ENCODE measurements around the gene ZHX3. TPM values are rescaled to one million over a fixed set of nuclear protein-coding genes. Genes with fewer than 3 reads are reported as not detected.

Gene ZHX3
- total RNA-seq, 2 donors from 2014 or later: 10.9 to 11.9 TPM

DNA sequence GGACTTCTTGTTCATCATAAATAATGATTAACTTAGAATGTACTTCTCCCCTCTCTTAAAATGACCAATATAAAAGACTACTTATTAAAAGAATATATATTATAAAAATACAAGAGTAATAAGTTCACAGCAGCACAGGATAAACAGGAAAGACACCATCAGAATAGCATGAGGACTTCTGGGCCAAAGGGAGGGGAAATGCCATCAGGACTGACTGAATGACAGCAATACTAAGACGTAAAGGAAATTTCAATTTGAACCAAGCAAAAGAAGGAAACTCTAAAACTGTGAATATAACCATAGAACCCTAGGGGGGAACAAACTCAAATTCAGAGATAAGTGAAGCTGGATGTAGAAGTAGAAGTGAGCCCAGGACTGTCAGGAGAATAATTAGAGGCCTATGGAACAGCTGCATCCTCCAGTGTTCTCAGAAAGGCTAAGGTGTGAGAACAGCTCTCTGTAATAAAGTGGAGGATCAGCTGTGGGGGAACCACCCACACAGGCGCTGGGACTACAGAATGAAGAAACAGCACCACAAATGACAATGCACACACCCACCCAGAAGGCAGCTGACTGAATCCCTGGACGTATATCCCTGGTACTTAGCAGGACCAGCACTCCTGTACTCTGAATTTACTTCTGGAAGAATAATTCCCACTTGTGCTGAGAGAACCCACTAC, 37.8 kb downstream of the ZHX3 start:
- intact Hi-C loops (cut with DNase I): no loop called here
- Histone ChIP-seq H3K9me3 (no peaks in the 10 kb centered on the region), H3K27me3 (no peaks in the 10 kb centered on the region), H3K27ac (no peak overlapping the region), H3K36me3 (replicated peaks in 1 of 2; ENCODE audit: insufficient read depth in 1 of 2, low read depth in 2 of 2) (no peaks in the 10 kb centered on the region), H3K4me1 (peaks cover 19% of the 10 kb centered on the region), H3K4me3 (no peak overlapping the region)
- DNase-seq (no peak), ATAC-seq (no peak)
- no peak for TF ChIP-seq POLR2A (IDR thresholded peaks at IDR 0.05)
- TF ChIP-seq, protein P1, sequence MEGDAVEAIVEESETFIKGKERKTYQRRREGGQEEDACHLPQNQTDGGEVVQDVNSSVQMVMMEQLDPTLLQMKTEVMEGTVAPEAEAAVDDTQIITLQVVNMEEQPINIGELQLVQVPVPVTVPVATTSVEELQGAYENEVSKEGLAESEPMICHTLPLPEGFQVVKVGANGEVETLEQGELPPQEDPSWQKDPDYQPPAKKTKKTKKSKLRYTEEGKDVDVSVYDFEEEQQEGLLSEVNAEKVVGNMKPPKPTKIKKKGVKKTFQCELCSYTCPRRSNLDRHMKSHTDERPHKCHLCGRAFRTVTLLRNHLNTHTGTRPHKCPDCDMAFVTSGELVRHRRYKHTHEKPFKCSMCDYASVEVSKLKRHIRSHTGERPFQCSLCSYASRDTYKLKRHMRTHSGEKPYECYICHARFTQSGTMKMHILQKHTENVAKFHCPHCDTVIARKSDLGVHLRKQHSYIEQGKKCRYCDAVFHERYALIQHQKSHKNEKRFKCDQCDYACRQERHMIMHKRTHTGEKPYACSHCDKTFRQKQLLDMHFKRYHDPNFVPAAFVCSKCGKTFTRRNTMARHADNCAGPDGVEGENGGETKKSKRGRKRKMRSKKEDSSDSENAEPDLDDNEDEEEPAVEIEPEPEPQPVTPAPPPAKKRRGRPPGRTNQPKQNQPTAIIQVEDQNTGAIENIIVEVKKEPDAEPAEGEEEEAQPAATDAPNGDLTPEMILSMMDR (IDR thresholded peaks at IDR 0.05): no peak
- 62 to 78% methylated on average over 3 of the region's 3 CpGs for WGBS, 2 donors

DNA sequence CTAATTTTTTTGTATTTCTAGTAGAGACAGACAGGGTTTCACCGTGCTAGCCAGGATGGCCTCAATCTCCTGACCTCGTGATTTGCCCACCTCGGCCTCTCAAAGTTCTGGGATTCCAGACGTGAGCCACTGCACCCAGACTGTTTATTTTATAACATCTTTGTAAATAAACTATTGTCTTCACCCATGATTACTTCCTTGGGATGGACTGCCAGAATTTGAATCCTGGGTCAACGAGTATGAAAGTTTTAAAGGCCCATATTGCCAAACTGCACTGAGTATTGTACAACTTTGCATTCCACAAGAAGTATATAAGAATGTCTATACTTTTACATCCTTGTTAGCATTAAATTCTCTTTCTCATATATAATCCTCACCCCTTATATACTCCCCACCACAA, 38.6 kb downstream of the ZHX3 start:
- 85 to 86% methylated on average over 5 of the region's 5 CpGs for WGBS, 2 donors
- Histone ChIP-seq H3K36me3 (replicated peaks in 1 of 2; ENCODE audit: insufficient read depth in 1 of 2, low read depth in 2 of 2) (no peaks in the 10 kb centered on the region), H3K4me1 (peaks cover 26% of the 10 kb centered on the region), H3K27me3 (no peaks in the 10 kb centered on the region), H3K9me3 (no peaks in the 10 kb centered on the region), H3K4me3 (no peak overlapping the region), H3K27ac (no peak overlapping the region)
- no peak for TF ChIP-seq POLR2A (IDR thresholded peaks at IDR 0.05)
- TF ChIP-seq, protein P1 (IDR thresholded peaks at IDR 0.05): no peak
- DNase-seq: no peak
- intact Hi-C loops (cut with DNase I): no loop called here
- no peak for ATAC-seq

DNA sequence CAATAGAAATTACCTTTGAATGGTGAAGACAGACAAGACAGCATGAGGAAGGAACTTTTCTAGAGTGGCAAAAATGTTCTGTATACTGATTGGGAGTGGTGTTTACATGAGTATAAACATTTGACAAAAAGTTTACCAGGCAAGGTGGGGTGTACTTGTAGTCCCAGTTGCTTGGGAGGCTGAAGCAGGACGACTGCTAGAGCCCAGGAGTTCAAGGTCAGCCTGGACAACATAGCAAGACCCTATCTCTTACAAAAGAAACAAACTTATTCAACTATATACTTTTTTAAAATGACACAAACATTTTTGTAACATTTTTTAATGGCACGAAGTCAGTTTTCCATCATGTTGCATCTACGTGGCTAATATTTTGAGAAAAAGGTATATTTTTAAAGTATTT, 40.5 kb downstream of the ZHX3 start:
- intact Hi-C loops (cut with DNase I): no loop called here
- Histone ChIP-seq H3K36me3 (replicated peaks in 1 of 2; ENCODE audit: insufficient read depth in 1 of 2, low read depth in 2 of 2) (no peaks in the 10 kb centered on the region), H3K4me1 (peaks cover 28% of the 10 kb centered on the region), H3K27ac (no peak overlapping the region), H3K4me3 (no peak overlapping the region), H3K27me3 (no peaks in the 10 kb centered on the region), H3K9me3 (no peaks in the 10 kb centered on the region)
- ATAC-seq (no peak), DNase-seq (no peak)
- no peak for TF ChIP-seq POLR2A (IDR thresholded peaks at IDR 0.05)
- TF ChIP-seq, protein P1 (IDR thresholded peaks at IDR 0.05): no peak
- WGBS, 2 donors: 78 to 79% methylated on average over 3 of the region's 3 CpGs

DNA sequence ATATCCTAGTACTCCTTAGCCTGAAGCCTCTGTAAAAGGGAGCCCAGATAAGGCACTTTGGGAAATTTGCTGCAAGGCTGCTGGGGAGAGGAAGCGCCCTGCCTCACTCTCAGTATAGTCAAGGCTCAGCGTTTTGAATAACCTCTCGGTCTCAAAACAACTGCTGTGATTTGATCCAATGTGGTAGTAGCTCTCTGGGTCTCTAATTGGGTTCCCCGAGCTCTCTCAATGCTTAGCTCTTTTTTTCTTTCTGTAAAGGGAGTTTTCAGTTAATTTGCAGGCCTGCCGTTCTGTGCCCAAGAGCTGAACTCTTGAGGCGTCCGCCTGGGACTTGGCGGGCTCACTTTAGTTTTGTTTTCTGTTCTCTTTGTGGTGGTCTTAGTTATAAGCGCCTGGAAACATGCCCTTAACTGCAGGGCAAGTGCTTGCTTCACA, 41.2 kb downstream of the ZHX3 start:
- DNase-seq (no peak), ATAC-seq (no peak)
- no peaks in the 10 kb centered on the region for H3K9me3 ChIP-seq
- peaks cover 28% of the 10 kb centered on the region for H3K4me1 ChIP-seq
- no peaks in the 10 kb centered on the region for H3K27me3 ChIP-seq
- no peaks in the 10 kb centered on the region for H3K36me3 ChIP-seq (replicated peaks in 1 of 2; ENCODE audit: insufficient read depth in 1 of 2, low read depth in 2 of 2)
- peak overlapping the region in 1 of 4 donors; percentile 14 for H3K27ac ChIP-seq
- 73 to 84% methylated on average over 9 of the region's 9 CpGs for WGBS, 2 donors
- no peak overlapping the region for H3K4me3 ChIP-seq
- TF ChIP-seq POLR2A (IDR thresholded peaks at IDR 0.05): no peak
- TF ChIP-seq, protein P1 (IDR thresholded peaks at IDR 0.05): no peak
- intact Hi-C loops (cut with DNase I): no loop called here

DNA sequence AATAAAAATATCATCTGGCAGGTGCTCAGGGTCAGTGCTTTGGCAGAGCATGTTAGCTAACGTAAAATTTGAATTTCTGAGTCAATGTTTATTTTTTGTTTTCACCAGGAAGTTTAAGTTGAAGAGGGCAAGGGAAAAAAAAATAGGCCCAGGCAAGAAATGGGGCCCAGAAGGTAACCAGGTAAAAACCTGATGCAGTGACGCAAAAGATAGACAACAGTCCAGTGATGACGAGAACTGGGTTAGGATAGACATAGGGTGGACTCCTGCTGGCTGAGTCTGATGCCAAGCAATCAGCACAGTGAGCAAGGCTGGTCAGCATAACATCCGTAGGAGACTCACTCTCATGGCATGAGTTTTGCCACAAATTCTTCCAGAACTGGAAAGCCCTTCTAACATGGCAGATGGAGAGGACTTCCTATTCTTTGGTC, 42.2 kb downstream of the ZHX3 start:
- H3K36me3 ChIP-seq (replicated peaks in 1 of 2; ENCODE audit: insufficient read depth in 1 of 2, low read depth in 2 of 2): no peaks in the 10 kb centered on the region
- H3K9me3 ChIP-seq: no peaks in the 10 kb centered on the region
- TF ChIP-seq, protein P1 (IDR thresholded peaks at IDR 0.05): no peak
- no peak for TF ChIP-seq POLR2A (IDR thresholded peaks at IDR 0.05)
- intact Hi-C loops (cut with DNase I): no loop called here
- 35 to 43% methylated on average over 4 of the region's 4 CpGs for WGBS, 2 donors
- peak; percentile 42 for ATAC-seq
- H3K27me3 ChIP-seq: no peaks in the 10 kb centered on the region
- H3K27ac ChIP-seq: peak overlapping the region in 3 of 4 donors; percentile 52 to 56 (median 55)
- H3K4me3 ChIP-seq: no peak overlapping the region
- peaks cover 28% of the 10 kb centered on the region for H3K4me1 ChIP-seq
- DNase-seq: peak in 3 of 4 donors; percentile 18 to 29 (median 24)
